Liver (tissue), 9 donors: ENCODE data around the gene ADPRS. TPM values are rescaled to one million over a fixed set of nuclear protein-coding genes. Genes with fewer than 3 reads are reported as not detected.

Experiments used
- DNase-seq: peaks from one replicate; pipeline ENCODE4 v3.0.0-alpha.2; 2017; ENCODE audit warnings: low spot score
- H3K27ac ChIP-seq, 2 donors: one replicate each; pipeline ENCODE4 v1.7.0; 2013; ENCODE audit warnings: inconsistent platforms in 2 of 2, low read length in 2 of 2, control low read depth in 1 of 2, low read depth in 1 of 2, mild to moderate bottlenecking in 1 of 2
- H3K27me3 ChIP-seq, 4 donors: one replicate each; pipeline versions ENCODE4 v1.6.1 to v1.7.0; 2013; ENCODE audit warnings: low read length in 3 of 4, inconsistent platforms in 1 of 4, mild to moderate bottlenecking in 1 of 4, moderate library complexity in 1 of 4; ENCODE audit not compliant: control insufficient read depth in 4 of 4, insufficient read depth in 4 of 4
- H3K36me3 ChIP-seq, 4 donors: one replicate each; pipeline versions ENCODE4 v1.6.1 to v1.7.0; 2013; ENCODE audit warnings: low read length in 3 of 4, mild to moderate bottlenecking in 3 of 4, low read depth in 1 of 4, moderate library complexity in 1 of 4; ENCODE audit not compliant: control insufficient read depth in 4 of 4, insufficient read depth in 3 of 4
- H3K4me1 ChIP-seq, 4 donors: one replicate each; pipeline versions ENCODE4 v1.6.1 to v1.7.0; 2013; ENCODE audit warnings: low read length in 3 of 4, mild to moderate bottlenecking in 3 of 4, moderate library complexity in 1 of 4; ENCODE audit not compliant: control insufficient read depth in 4 of 4, insufficient read depth in 4 of 4
- H3K4me3 ChIP-seq, 3 donors: one replicate each; pipeline versions ENCODE4 v1.6.1 to v1.7.0; 2013; ENCODE audit warnings: low read length in 3 of 3, control low read depth in 1 of 3, low read depth in 1 of 3, mild to moderate bottlenecking in 1 of 3
- H3K9ac ChIP-seq, 2 donors: one replicate each; pipeline ENCODE4 v1.7.0; 2013; ENCODE audit warnings: low read length in 2 of 2, mild to moderate bottlenecking in 2 of 2, moderate library complexity in 2 of 2, control low read depth in 1 of 2, low read depth in 1 of 2
- H3K9me3 ChIP-seq, 4 donors: one replicate each; pipeline versions ENCODE4 v1.6.1 to v1.7.0; 2013; ENCODE audit warnings: low read length in 3 of 4; ENCODE audit not compliant: control insufficient read depth in 4 of 4
- EGR1 ChIP-seq, 2 donors: IDR thresholded peaks; 2 replicates each; pipeline ENCODE4 v1.6.1; 2016 to 2018; ENCODE audit warnings: antibody characterized with exemption in 2 of 2, low read depth in 2 of 2
- FOXA1 ChIP-seq: IDR thresholded peaks from 2 replicates; pipeline ENCODE4 v1.6.1; 2016; ENCODE audit warnings: antibody characterized with exemption
- FOXA2 ChIP-seq: IDR thresholded peaks from 2 replicates; pipeline ENCODE4 v1.6.1; 2016; ENCODE audit warnings: antibody characterized with exemption
- HNF4G ChIP-seq: IDR thresholded peaks from 2 replicates; pipeline ENCODE4 v1.6.1; 2016; ENCODE audit warnings: antibody characterized with exemption
- JUND ChIP-seq, 2 donors: IDR thresholded peaks; 2 replicates each; pipeline ENCODE4 v1.6.1; 2016; ENCODE audit warnings: antibody characterized with exemption in 2 of 2
- MAX ChIP-seq: IDR thresholded peaks from 2 replicates; pipeline ENCODE4 v1.6.1; 2016; ENCODE audit warnings: antibody characterized with exemption
- NR2F2 ChIP-seq: IDR thresholded peaks from 2 replicates; pipeline ENCODE4 v1.6.1; 2016; ENCODE audit warnings: antibody characterized with exemption
- RAD21 ChIP-seq, 2 donors: IDR thresholded peaks; 2 replicates each; pipeline ENCODE4 v1.6.1; 2016; ENCODE audit warnings: antibody characterized with exemption in 2 of 2, mild to moderate bottlenecking in 2 of 2
- REST ChIP-seq: IDR thresholded peaks from 2 replicates; pipeline ENCODE4 v1.6.1; 2016; ENCODE audit warnings: antibody characterized with exemption, mild to moderate bottlenecking
- RXRA ChIP-seq, 2 donors: IDR thresholded peaks; 2 replicates each; pipeline ENCODE4 v1.6.1; 2017 to 2018; ENCODE audit warnings: antibody characterized with exemption in 2 of 2, mild to moderate bottlenecking in 1 of 2
- SP1 ChIP-seq: IDR thresholded peaks from 2 replicates; pipeline ENCODE4 v1.6.1; 2018; ENCODE audit warnings: antibody characterized with exemption, mild to moderate bottlenecking
- YY1 ChIP-seq: IDR thresholded peaks from 2 replicates; pipeline ENCODE4 v1.6.1; 2016; ENCODE audit warnings: antibody characterized with exemption, mild to moderate bottlenecking
- WGBS: extraction: QIAGEN DNeasy Blood & Tissue Kit; methylation state at CpG from one replicate; pipeline ENCODE4 v1.1.7; 2013; 5-methylcytosine and 5-hydroxymethylcytosine counted together
- polyA plus RNA-seq, 2 donors: library from polyadenylated mRNA; stranded (reverse) in 1 of 2; unstranded in 1 of 2; fragments of 200-250 nt in 1 of 2; fragments of >200 nt in 1 of 2; fragmentation: Nextera tagmentation in 1 of 2; extraction: Ambion mirVana in 1 of 2; gene quantifications; one replicate each; pipeline versions ENCODE4 v1.2.1 to v1.2.3, GENCODE V29; 2013 to 2015
- total RNA-seq, 2 donors: library from RNA; depleted of rRNA; stranded (reverse); fragments of >200 nt; gene quantifications; one replicate each; pipeline ENCODE4 v1.2.3, GENCODE V29; 2014
- TF ChIP-seq, protein P1 (sequence below): fragments of 150-350 bp; IDR thresholded peaks from 2 replicates; pipeline ENCODE4 v1.5.1; 2017; ENCODE audit warnings: improper control_type of control experiment, low read depth, low read length; ENCODE audit not compliant: missing input control
- TF ChIP-seq, protein P2 (sequence below): IDR thresholded peaks from 2 replicates; pipeline ENCODE4 v1.6.1; 2016; ENCODE audit warnings: antibody characterized with exemption
- TF ChIP-seq, protein P3 (sequence below): IDR thresholded peaks from 2 replicates; pipeline ENCODE4 v1.6.1; 2016; ENCODE audit warnings: antibody characterized with exemption
- donor health status: healthy.
- donor health status: healthy.
- donor health status: healthy.
- donor health status: healthy.
- donor health status: healthy.

Gene ADPRS
- total and polyA plus RNA-seq, 4 donors, result 9.4 to 13.1 (median 11.0) TPM

GRCh38 chr1:36055706-36056105 lies 33.0 kb upstream of the ADPRS start:
- Histone ChIP-seq H3K27me3 (no peaks in the 10 kb centered on the region), H3K36me3 (peaks cover 3 to 10% (median 7%) of the 10 kb centered on the region in 4 donors), H3K4me1 (no peaks in the 10 kb centered on the region), H3K4me3 (no peak overlapping the region), H3K27ac (no peak overlapping the region), H3K9me3 (no peaks in the 10 kb centered on the region), H3K9ac (no peak overlapping the region)
- DNase-seq, result no peak
- TF ChIP-seq JUND (IDR thresholded peaks at IDR 0.05) (no peak), MAX (no peak), RAD21 (IDR thresholded peaks at IDR 0.05) (no peak), SP1 (no peak), EGR1 (IDR thresholded peaks at IDR 0.05; ENCODE audit: low read depth in 2 of 2) (no peak)
- TF ChIP-seq, protein P1, sequence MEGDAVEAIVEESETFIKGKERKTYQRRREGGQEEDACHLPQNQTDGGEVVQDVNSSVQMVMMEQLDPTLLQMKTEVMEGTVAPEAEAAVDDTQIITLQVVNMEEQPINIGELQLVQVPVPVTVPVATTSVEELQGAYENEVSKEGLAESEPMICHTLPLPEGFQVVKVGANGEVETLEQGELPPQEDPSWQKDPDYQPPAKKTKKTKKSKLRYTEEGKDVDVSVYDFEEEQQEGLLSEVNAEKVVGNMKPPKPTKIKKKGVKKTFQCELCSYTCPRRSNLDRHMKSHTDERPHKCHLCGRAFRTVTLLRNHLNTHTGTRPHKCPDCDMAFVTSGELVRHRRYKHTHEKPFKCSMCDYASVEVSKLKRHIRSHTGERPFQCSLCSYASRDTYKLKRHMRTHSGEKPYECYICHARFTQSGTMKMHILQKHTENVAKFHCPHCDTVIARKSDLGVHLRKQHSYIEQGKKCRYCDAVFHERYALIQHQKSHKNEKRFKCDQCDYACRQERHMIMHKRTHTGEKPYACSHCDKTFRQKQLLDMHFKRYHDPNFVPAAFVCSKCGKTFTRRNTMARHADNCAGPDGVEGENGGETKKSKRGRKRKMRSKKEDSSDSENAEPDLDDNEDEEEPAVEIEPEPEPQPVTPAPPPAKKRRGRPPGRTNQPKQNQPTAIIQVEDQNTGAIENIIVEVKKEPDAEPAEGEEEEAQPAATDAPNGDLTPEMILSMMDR, result no peak
- 89% methylated on average over 5 of the region's 5 CpGs for WGBS

DNA sequence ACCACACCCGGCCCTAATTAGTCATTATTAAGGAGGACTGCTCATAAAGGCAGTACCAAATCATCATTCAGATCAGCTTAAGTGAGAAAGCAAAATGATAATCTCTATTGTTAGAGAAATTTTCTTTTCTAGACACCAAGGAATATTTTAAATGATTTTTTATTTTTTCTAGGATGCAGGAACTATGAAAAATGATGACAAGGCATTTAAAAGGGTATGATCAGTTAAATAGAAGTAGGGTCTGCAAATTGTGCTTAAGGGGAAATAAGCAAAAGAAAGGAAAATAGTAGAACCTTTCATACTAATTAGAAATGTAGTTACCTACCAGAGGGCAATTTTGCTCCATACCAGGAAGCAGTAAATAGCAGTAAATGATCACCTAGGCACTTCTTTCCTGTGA lies 26.4 kb upstream of the ADPRS start:
- DNase-seq, result no peak
- WGBS, result 93% methylated on average over 1 of the region's 1 CpG
- H3K9ac ChIP-seq, result no peak overlapping the region
- H3K36me3 ChIP-seq, result peaks cover 0 to 2% (median under 1%) of the 10 kb centered on the region in 4 donors
- no peaks in the 10 kb centered on the region for H3K9me3 ChIP-seq
- H3K4me1 ChIP-seq, result no peaks in the 10 kb centered on the region
- no peaks in the 10 kb centered on the region for H3K27me3 ChIP-seq
- TF ChIP-seq MAX, result no peak
- no peak for TF ChIP-seq FOXA2
- TF ChIP-seq, protein P2, sequence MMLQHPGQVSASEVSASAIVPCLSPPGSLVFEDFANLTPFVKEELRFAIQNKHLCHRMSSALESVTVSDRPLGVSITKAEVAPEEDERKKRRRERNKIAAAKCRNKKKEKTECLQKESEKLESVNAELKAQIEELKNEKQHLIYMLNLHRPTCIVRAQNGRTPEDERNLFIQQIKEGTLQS, result no peak
- TF ChIP-seq FOXA1, result no peak
- no peak for TF ChIP-seq REST
- TF ChIP-seq, protein P3, sequence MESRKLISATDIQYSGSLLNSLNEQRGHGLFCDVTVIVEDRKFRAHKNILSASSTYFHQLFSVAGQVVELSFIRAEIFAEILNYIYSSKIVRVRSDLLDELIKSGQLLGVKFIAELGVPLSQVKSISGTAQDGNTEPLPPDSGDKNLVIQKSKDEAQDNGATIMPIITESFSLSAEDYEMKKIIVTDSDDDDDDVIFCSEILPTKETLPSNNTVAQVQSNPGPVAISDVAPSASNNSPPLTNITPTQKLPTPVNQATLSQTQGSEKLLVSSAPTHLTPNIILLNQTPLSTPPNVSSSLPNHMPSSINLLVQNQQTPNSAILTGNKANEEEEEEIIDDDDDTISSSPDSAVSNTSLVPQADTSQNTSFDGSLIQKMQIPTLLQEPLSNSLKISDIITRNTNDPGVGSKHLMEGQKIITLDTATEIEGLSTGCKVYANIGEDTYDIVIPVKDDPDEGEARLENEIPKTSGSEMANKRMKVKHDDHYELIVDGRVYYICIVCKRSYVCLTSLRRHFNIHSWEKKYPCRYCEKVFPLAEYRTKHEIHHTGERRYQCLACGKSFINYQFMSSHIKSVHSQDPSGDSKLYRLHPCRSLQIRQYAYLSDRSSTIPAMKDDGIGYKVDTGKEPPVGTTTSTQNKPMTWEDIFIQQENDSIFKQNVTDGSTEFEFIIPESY, result no peak
- no peak for TF ChIP-seq JUND (IDR thresholded peaks at IDR 0.05)
- TF ChIP-seq HNF4G, result no peak
- no peak for TF ChIP-seq YY1
- no peak for TF ChIP-seq RXRA (IDR thresholded peaks at IDR 0.05)
- no peak for TF ChIP-seq NR2F2
- H3K4me3 ChIP-seq, result no peak overlapping the region
- no peak overlapping the region for H3K27ac ChIP-seq
